ENCODE data around the gene LARGE2. TPM values are rescaled to one million over a fixed set of nuclear protein-coding genes. Genes with fewer than 3 reads are reported as not detected.

Gene LARGE2
- 39.4 and 47.3 TPM in 2 replicates for total RNA-seq
- long read RNA-seq, partial matches to known transcripts, result 0 of 2 reads
- long read RNA-seq, other reads (novel, unspliced or antisense), result 2 of 2 reads

DNA sequence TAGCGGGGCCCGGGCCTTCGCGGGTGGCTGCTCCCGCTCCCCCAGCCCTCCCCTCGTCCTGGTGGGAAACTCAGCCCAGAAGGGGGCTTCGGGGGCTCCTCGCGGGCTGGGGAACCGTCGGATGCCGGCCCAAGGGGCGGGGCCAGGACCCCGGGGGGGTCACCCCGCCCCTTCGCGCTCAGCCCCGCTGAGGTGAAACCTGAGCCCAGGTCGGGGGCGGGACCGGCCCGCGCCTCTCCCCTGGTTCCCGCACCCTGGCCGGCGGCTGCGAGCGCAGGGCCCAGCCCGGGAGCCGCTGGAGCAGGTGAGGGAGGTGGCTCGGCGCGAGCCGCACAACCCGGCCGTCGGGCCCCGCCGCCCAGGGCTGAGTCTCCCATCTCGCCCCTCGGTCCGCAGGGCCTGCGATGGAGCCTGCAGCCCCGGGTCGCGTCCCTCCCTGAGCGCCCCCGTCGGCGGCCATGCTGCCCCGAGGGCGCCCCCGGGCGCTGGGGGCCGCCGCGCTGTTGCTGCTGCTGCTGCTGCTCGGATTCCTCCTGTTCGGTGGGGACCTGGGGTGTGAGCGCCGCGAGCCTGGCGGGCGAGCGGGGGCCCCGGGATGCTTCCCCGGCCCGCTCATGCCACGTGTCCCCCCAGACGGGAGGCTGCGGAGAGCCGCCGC is at the start of gene LARGE2:
TSS of gene LARGE2 (plus strand) at position 232 of the 658 bp plus-strand sequence. CDS start at position 459, 227 bp downstream.
- H3K9me3 Mint-ChIP-seq (ENCODE audit: low read depth), result no peaks in the 10 kb centered on the region
- no peaks in the 10 kb centered on the region for H3K36me3 Mint-ChIP-seq (ENCODE audit: insufficient read depth)
- TF ChIP-seq, protein P1, sequence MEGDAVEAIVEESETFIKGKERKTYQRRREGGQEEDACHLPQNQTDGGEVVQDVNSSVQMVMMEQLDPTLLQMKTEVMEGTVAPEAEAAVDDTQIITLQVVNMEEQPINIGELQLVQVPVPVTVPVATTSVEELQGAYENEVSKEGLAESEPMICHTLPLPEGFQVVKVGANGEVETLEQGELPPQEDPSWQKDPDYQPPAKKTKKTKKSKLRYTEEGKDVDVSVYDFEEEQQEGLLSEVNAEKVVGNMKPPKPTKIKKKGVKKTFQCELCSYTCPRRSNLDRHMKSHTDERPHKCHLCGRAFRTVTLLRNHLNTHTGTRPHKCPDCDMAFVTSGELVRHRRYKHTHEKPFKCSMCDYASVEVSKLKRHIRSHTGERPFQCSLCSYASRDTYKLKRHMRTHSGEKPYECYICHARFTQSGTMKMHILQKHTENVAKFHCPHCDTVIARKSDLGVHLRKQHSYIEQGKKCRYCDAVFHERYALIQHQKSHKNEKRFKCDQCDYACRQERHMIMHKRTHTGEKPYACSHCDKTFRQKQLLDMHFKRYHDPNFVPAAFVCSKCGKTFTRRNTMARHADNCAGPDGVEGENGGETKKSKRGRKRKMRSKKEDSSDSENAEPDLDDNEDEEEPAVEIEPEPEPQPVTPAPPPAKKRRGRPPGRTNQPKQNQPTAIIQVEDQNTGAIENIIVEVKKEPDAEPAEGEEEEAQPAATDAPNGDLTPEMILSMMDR (IDR thresholded peaks at IDR 0.05; ENCODE audit: unreplicated experiment), result no peak
- H3K4me3 Mint-ChIP-seq (ENCODE audit: low read depth), result peak within 1 kb of the TSS; percentile 80
- peaks cover 8% of the 10 kb centered on the region for H3K27me3 Mint-ChIP-seq
- peak within 1 kb of the TSS; percentile 97 for H3K27ac Mint-ChIP-seq
- peaks cover 21% of the 10 kb centered on the region for H3K4me1 Mint-ChIP-seq (ENCODE audit: low read depth)
- no peak for DNase-seq (ENCODE audit: low spot score, unreplicated experiment)

DNA sequence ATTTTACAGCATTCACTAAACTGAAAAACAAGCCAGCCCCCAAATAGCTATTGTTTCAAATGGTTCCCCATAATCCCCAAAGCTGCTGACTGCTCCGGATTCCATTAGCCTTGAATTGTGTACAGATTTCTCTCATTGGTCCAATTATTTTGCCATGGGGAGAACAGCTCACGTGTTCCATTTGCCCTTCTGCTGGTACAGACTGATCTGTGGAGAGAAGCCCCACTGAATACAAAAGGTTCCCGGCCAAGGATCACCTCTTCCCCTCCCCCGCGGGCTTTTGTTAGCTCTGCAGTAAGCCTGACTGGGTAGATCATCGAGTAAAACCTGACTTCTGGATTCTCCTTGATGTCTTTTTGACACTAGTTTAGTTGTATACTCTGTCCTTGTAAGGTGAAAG is 46.1 kb upstream of the LARGE2 start:
- H3K27ac Mint-ChIP-seq, result no peak overlapping the region

DNA sequence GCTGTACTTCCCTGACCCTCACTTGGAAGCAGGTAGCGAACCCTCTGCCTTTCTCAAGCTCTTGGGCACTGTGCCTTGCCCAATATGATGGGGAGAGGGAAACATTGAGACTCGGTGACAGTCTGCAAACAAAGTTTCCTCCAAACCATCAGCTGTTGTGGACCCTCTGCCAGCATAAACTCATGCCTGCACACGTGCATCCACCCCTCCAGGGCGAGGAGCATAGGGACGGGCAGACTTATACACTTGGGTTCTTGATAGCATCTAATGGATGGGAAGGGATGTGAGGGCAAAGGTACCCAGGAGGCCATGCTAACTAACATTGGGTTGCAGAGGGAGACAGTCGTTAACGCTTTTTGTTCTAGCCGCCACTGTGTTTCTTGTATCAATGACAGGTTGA is 45.2 kb upstream of the LARGE2 start:
- Mint-ChIP-seq H3K4me1 (ENCODE audit: low read depth) (no peaks in the 10 kb centered on the region), H3K9me3 (ENCODE audit: low read depth) (no peaks in the 10 kb centered on the region), H3K4me3 (ENCODE audit: low read depth) (no peak overlapping the region), H3K27me3 (no peaks in the 10 kb centered on the region), H3K27ac (no peak overlapping the region), H3K36me3 (ENCODE audit: insufficient read depth) (peaks cover 14% of the 10 kb centered on the region)
- TF ChIP-seq, protein P1 (IDR thresholded peaks at IDR 0.05; ENCODE audit: unreplicated experiment), result no peak
- no peak for DNase-seq (ENCODE audit: low spot score, unreplicated experiment)

More for the DNA sequence above, 46.1 kb upstream of the LARGE2 start:
- Mint-ChIP-seq H3K4me3 (ENCODE audit: low read depth) (no peak overlapping the region), H3K27me3 (no peaks in the 10 kb centered on the region), H3K36me3 (ENCODE audit: insufficient read depth) (peaks cover 15% of the 10 kb centered on the region), H3K4me1 (ENCODE audit: low read depth) (no peaks in the 10 kb centered on the region), H3K9me3 (ENCODE audit: low read depth) (no peaks in the 10 kb centered on the region)
- no peak for DNase-seq (ENCODE audit: low spot score, unreplicated experiment)
- TF ChIP-seq, protein P1 (IDR thresholded peaks at IDR 0.05; ENCODE audit: unreplicated experiment), result no peak

DNA sequence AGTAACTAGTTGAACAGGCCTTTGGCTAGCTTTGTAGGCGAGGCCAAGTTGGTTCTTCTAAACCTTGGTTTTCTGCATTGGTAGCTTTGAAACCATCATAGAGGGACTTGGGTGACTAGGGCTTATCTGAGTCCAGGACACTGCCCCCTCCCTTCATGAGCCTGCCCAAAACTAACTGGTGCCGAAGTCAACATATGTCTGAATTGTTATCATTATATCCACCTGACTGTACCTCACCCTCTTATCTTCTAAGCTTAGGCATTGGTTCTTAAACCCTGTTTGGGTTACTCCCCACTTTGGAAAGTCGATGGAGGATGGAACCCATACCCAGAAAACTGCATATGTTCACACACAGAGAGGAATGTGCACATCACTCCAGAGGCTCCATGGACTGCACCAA is 44.6 kb upstream of the LARGE2 start:
- peaks cover 17% of the 10 kb centered on the region for H3K36me3 Mint-ChIP-seq (ENCODE audit: insufficient read depth)

DNA sequence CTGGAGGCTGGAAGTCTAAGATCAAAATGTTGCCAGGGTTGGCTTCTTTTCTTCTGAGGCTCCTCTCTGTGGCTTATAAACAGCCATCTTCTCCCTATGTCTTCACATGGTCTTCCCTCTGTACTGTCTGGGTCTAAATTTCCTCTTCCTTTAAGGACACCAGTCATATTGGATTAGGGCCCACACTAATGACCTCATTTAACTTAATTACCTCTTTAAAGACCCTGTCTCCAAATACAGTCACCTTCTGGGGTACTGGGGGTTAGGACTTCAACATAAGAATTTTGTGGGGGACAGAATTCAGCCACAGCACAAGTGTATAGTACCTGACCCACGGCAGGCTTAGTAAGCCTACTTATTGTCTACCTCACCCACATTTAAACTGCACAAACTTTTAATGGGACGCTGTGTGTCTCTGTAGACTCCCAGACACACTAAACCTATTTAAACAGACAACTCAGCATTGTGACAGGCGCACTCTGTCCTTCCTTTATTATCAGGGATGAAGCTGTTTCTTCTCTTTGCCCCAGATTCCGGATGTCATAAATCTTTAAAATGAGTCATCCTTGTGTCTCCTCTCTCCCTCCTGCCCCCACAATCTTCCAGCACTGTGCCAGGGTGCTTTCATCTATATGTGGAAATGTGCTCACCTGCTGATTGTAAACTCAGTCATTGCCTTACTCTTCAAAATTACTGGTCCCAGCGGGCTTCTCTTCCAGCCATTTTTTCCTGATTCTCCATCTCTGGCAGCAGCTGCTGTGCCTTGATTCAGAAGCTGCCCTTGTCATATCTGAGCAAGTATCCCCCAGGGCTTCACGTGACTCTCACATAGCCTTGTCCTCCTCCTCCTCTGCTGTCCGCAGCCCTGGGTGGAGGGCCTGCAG is 42.4 kb upstream of the LARGE2 start:
- Mint-ChIP-seq H3K36me3 (ENCODE audit: insufficient read depth) (peaks cover 15% of the 10 kb centered on the region), H3K4me3 (ENCODE audit: low read depth) (no peak overlapping the region), H3K27ac (no peak overlapping the region), H3K4me1 (ENCODE audit: low read depth) (no peaks in the 10 kb centered on the region), H3K27me3 (no peaks in the 10 kb centered on the region), H3K9me3 (ENCODE audit: low read depth) (no peaks in the 10 kb centered on the region)
- TF ChIP-seq, protein P1 (IDR thresholded peaks at IDR 0.05; ENCODE audit: unreplicated experiment), result no peak
- no peak for DNase-seq (ENCODE audit: low spot score, unreplicated experiment)

More for the DNA sequence above, 44.6 kb upstream of the LARGE2 start:
- TF ChIP-seq, protein P1 (IDR thresholded peaks at IDR 0.05; ENCODE audit: unreplicated experiment), result no peak
- H3K9me3 Mint-ChIP-seq (ENCODE audit: low read depth), result no peaks in the 10 kb centered on the region
- no peak for DNase-seq (ENCODE audit: low spot score, unreplicated experiment)
- no peak overlapping the region for H3K27ac Mint-ChIP-seq
- H3K4me1 Mint-ChIP-seq (ENCODE audit: low read depth), result no peaks in the 10 kb centered on the region
- H3K27me3 Mint-ChIP-seq, result no peaks in the 10 kb centered on the region
- no peak overlapping the region for H3K4me3 Mint-ChIP-seq (ENCODE audit: low read depth)

Data from progenitor cell of endocrine pancreas (in vitro differentiated cells).